HTR-8/SVneo (cell line): ENCODE data around the gene OSBPL10.

Source experiments
- DNase-seq: peaks from one replicate; pipeline ENCODE4 v3.0.0; 2011; ENCODE audit warnings: low spot score, mixed read lengths; ENCODE audit not compliant: insufficient read length
- FAIRE-seq: peaks from 2 replicates; lab custom pipeline; 2011; peaks lifted over from hg19 to GRCh38; lab: Jason Lieb, UNC

OSBPL10 gene

GRCh38 chr3:31654998-31655397, 326.1 kb downstream of the OSBPL10 start:
- FAIRE-seq = no peak
- no peak for DNase-seq

DNA sequence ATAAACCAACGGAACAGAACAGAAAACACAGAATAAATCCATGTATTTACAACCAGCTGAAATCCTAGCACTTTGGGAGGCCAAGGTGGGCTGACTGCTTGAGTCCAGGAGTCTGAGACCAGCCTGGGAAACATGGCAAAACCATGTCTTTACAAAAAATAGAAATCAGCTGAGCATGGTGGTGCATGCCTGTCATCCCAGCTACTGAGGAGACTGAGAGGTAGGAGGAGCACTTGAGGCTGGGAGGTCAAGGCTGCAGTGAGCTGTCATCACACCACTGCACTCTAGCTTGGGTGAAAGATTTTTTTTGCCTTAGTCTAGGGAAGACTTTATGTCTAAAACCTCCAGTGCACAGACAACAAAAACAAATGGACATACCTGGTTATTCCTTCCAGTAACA, 327.6 kb downstream of the OSBPL10 start:
- no peak for FAIRE-seq
- no peak for DNase-seq

- FAIRE-seq (no peak), DNase-seq (no peak)
These were observed 328.8 kb downstream of the OSBPL10 start for GRCh38 chr3:31652296-31652695.

DNA sequence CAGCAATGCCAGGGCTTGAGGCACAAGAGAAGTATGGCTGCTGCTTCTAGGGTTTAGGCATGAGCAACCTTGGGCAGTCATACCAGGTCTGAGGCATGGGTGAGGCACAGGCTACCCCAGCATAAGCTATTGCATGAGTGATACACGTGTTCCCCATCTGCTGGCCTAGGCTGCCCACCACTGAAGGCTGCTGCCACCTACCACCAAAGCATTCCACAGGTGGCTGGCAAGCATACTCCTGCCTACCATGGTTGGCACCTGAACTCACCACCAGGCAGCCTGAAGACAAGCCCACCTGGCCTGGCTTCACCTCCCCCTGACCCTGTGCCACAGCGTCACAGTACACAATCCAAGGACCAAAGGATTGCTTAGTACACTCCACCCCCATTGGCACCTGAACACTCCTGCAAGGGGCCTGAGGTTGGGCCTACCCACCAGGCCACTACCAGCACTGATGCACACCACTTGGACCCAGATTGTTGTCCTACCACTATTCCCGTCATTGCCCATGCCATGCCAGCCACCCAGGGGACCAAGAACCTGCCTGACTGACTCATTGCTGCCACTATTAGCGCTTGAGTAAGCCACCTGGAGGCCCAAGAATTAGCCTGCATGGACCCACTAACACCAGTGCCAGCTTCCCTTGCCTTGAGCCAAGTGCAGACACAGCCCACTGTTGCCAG, 332.6 kb downstream of the OSBPL10 start:
- no peak for FAIRE-seq
- no peak for DNase-seq

DNA sequence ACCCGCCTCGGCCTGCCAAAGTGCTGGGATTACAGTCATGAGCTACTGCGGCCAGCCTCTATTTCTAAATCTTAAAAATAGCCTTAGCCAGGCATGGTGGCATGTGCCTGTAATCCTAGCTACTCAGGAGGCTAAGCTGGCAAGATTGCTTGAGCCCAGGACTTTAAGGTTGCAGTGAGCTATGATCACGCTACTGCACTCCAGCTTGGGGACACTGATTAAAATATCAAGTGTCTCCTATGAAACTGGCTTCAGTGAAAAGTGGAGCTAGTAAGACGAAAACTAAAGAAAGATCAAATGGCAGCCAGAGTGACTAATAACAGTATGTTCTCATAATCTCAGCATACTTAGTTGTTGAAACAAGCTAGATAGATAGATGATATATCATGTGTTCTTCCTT, 335.8 kb downstream of the OSBPL10 start:
- no peak for FAIRE-seq
- DNase-seq = no peak

DNA sequence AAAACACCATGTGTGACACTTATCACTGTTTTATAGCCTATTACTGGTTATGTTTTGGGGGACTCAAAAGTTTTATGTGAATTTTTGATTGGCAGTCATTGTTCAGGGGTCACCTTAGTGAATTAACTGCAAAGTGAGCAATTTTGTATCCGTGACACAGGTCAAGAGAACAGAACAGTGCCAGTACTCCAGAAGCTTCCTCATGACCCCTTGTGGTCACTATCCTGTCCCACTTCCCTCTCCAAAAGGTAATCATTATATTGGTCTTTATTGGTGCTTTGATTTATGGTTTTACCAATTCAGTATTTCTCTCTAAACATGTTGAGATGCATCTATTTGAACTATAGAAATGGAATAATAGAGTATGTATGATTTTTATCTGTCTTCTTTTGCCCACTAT, 341.2 kb downstream of the OSBPL10 start:
- FAIRE-seq (no peak), DNase-seq (no peak)

- DNase-seq = no peak
- no peak for FAIRE-seq
These were observed 344.2 kb downstream of the OSBPL10 start for GRCh38 chr3:31636694-31637442.

- no peak for DNase-seq
- no peak for FAIRE-seq
These were observed 345.0 kb downstream of the OSBPL10 start for GRCh38 chr3:31636049-31636448.

GRCh38 chr3:31635545-31635944, 345.5 kb downstream of the OSBPL10 start:
- DNase-seq (no peak), FAIRE-seq (no peak)

GRCh38 chr3:31634476-31634875, 346.6 kb downstream of the OSBPL10 start:
- FAIRE-seq (no peak), DNase-seq (no peak)

DNA sequence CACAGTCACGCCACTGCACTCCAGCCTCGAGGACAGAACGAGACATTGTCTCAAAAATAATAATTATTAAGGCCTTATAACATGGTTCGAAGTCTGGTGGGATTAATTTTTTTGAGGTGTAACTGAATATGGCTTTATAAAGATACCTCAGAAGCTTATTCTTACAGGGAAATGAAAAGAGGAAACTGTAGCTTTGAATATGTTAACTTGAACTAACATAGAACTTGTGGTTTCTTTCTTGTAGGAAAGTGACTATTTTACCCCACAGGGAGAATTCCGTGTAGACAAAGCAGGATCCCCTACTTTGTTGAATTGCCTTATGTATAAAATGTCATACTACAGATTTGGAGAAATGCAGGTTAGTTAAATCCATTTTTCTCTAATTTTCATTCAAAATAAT, 352.0 kb downstream of the OSBPL10 start:
- no peak for FAIRE-seq

GRCh38 chr3:31625358-31625757, 355.7 kb downstream of the OSBPL10 start:
- no peak for DNase-seq
- no peak for FAIRE-seq

More for the DNA sequence above, 352.0 kb downstream of the OSBPL10 start:
- no peak for DNase-seq

DNA sequence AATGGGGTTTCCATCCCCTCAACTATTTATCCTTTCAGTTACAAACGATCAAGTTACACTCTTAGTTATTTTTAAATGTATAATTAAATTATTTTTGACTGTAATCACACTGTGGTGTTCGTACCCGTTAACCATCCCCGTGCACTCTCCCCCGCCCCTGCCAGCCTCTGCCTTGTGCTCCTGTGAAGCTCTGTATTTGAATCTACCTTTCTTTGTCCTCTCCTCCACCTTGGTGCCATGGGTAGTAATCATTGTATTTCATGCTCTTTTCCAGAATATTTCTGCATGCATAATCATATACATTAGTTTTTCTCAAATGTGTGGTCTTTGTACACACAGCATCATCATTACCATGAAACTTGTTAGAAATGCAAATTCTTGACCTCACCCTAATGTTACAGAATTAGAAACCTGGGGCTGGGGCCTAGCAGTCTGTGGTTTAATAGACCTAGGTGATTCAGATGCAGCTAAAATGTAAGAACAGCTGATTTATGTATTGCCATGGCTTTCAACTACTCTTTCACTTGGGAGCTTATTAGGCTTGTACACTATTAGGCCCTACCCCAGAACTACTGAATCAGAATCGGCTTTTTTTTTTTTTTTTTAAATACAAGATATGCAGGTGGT, 356.9 kb downstream of the OSBPL10 start:
- DNase-seq (no peak), FAIRE-seq (no peak)

GRCh38 chr3:31622636-31623288, 358.3 kb downstream of the OSBPL10 start:
- FAIRE-seq = no peak
- DNase-seq = no peak

DNA sequence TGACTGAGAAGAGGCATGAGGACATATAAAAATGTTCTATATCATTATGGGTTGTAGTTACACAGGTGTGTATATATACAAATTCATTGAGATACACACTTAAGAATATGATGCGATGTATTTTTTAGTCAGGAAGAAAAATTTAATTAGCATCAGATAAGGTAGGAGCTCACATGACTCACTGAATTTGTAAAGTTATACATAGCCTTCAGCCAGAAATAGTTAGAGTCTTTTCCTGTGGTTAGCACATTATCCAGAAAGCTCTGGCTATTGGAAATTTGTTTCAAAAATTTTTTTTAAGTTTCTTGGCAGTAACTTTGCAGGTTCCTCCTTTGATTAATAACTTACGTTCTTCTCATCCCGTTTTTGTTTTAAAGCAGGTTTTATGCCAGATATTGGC, 359.7 kb downstream of the OSBPL10 start:
- FAIRE-seq (no peak), DNase-seq (no peak)

- DNase-seq = no peak
- FAIRE-seq = no peak
These were observed 360.4 kb downstream of the OSBPL10 start for GRCh38 chr3:31620656-31621055.

DNA sequence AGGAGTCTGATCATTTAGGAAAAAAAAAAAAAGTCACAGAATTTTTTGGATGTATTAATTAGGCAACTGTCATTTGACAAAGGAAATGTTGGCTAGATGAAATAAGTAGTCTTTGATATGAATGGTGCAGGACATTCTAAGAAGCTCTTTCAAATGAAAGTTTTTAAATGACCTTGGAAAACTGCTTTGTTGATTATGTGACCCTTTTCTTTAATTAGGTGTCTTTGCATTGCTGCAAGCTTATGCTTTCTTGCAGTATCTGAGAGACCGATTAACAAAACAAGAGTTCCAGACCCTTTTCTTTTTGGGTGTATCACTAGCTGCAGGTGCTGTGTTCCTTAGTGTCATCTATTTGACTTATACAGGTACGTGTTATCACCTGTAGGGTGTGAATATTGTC, 364.4 kb downstream of the OSBPL10 start:
- DNase-seq (no peak), FAIRE-seq (no peak)

DNA sequence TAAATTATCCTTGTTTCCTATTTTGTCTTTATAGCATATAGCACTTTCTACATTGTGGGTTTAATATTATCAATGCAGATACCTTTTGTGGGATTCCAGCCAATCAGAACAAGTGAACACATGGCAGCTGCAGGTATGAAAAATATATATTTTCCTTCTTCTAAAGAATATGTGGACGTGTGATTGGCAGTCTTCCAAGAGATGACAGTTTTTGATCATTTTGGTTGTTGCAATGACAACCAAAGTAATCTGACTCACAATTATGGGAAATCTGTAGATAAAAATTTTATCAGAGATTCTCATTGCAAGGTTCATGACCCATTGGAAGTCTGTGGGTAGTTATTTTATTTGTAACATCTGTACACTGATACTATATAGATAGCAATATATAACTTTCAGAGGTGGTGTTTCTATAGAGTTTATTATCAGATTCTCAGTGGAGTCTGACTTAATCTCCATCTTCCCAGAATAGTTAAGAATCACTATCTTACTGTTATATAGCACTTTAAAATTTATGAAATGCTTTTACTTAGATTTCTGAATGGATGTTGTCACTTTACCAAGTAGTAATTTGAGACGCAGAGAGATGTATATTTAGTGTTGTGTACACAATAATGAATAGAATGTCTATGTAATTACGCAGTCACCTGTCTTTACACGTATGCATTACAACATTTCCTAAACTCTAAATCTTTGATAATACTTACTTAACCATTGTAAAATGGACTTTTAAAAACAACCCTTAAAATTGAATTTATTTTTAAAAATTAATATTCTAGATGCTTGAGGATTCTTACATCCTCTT, 365.8 kb downstream of the OSBPL10 start:
- DNase-seq = no peak

GRCh38 chr3:31614162-31614921, 366.7 kb downstream of the OSBPL10 start:
- FAIRE-seq = no peak

More for the DNA sequence above, 365.8 kb downstream of the OSBPL10 start:
- FAIRE-seq = no peak

More at GRCh38 chr3:31614162-31614921, 366.7 kb downstream of the OSBPL10 start:
- DNase-seq = no peak
